D721Med (cell line): Measurements from ENCODE around the gene SEC63.

Experiments used
- DNase-seq: peaks from one replicate; pipeline ENCODE4 v3.0.0; 2011; ENCODE audit warnings: low spot score; ENCODE audit not compliant: insufficient read length
- FAIRE-seq: peaks from 2 replicates; lab custom pipeline; 2011; peaks lifted over from hg19 to GRCh38; lab: Jason Lieb, UNC
- CTCF ChIP-seq: IDR thresholded peaks from 2 replicates; pipeline ENCODE4 v1.5.1; 2012; ENCODE audit warnings: mild to moderate bottlenecking, control low read depth; ENCODE audit not compliant: insufficient read depth; ENCODE audit errors: missing control alignments

Gene SEC63

GRCh38 chr6:107846262-107846795 is 111.7 kb downstream of the SEC63 start:
- DNase-seq, result no peak
- no peak for FAIRE-seq
- TF ChIP-seq CTCF, result no peak

GRCh38 chr6:107845777-107846176 is 112.2 kb downstream of the SEC63 start:
- FAIRE-seq (no peak), DNase-seq (no peak)
- TF ChIP-seq CTCF, result no peak

- DNase-seq (no peak), FAIRE-seq (no peak)
- TF ChIP-seq CTCF, result no peak
Measured at GRCh38 chr6:107843400-107843799, 114.6 kb downstream of the SEC63 start.

GRCh38 chr6:107841275-107841670 is 116.7 kb downstream of the SEC63 start:
- FAIRE-seq (no peak), DNase-seq (no peak)

GRCh38 chr6:107840636-107841274 is 117.3 kb downstream of the SEC63 start:
- TF ChIP-seq CTCF, result no peak
- no peak for FAIRE-seq
- DNase-seq, result no peak

More at GRCh38 chr6:107841275-107841670, 116.7 kb downstream of the SEC63 start:
- no peak for TF ChIP-seq CTCF

GRCh38 chr6:107833136-107833535 is 124.9 kb downstream of the SEC63 start:
- DNase-seq (no peak), FAIRE-seq (no peak)
- TF ChIP-seq CTCF, result no peak

- no peak for TF ChIP-seq CTCF
- FAIRE-seq, result no peak
- no peak for DNase-seq
Measured at GRCh38 chr6:107832151-107833056, 125.6 kb downstream of the SEC63 start.
